T-helper 1 cell treated with Interleukin-12 subunit alpha and Interleukin-12 subunit beta and Interleukin-4 antibody, amounts not matched to agents 30 ng/mL and 1 ng/mL, for 36 hours (primary cell): ENCODE measurements around the gene KSR1. TPM values are rescaled to one million over a fixed set of nuclear protein-coding genes. Genes with fewer than 3 reads are reported as not detected.
"Not testable (repeated sequence)": the region's sequence is repeated elsewhere in the genome, so short reads cannot be mapped to it uniquely, and the experiment has no call there.

Source experiments
- intact Hi-C: fragments of 100-400 bp; cut with micrococcal nuclease; formaldehyde crosslinking; loops from one replicate; pipeline ENCODE4 v1.15.1; 2024
- total RNA-seq: library from RNA; stranded (reverse); gene quantifications from 2 replicates; pipeline ENCODE4 v1.2.3, GENCODE V29; 2022

The KSR1 gene
- total RNA-seq, 1 donor from 2014 or later: 134 TPM

- intact Hi-C loops: no loop called here
Measured at GRCh38 chr17:27490391-27490790, 34.1 kb downstream of the KSR1 start.

- intact Hi-C loops: no loop called here
Measured at GRCh38 chr17:27491713-27492190, 35.5 kb downstream of the KSR1 start.

GRCh38 chr17:27492470-27492869 is 36.2 kb downstream of the KSR1 start:
- intact Hi-C loops: no loop called here

GRCh38 chr17:27493088-27493487 is 36.8 kb downstream of the KSR1 start:
- intact Hi-C loops: no loop called here

GRCh38 chr17:27494192-27495091 is 38.2 kb downstream of the KSR1 start:
- intact Hi-C loops: no loop called here

GRCh38 chr17:27495460-27495859 is 39.2 kb downstream of the KSR1 start:
- intact Hi-C loops: no loop called here

GRCh38 chr17:27496005-27496404 is 39.8 kb downstream of the KSR1 start:
- intact Hi-C loops: no loop called here

- intact Hi-C loops: no loop called here
Measured at GRCh38 chr17:27496437-27496943, 40.2 kb downstream of the KSR1 start.

- intact Hi-C loops: no loop called here
Measured at GRCh38 chr17:27496971-27497370, 40.7 kb downstream of the KSR1 start.

- intact Hi-C loops: no loop called here
Measured at GRCh38 chr17:27497696-27498095, 41.4 kb downstream of the KSR1 start.

GRCh38 chr17:27498615-27499309 is 42.5 kb downstream of the KSR1 start:
- intact Hi-C loops: no loop called here

GRCh38 chr17:27499451-27500265 is 43.4 kb downstream of the KSR1 start:
- intact Hi-C loops: no loop called here

GRCh38 chr17:27501338-27501737 is 45.1 kb downstream of the KSR1 start:
- intact Hi-C loops: not testable (repeated sequence)

- intact Hi-C loops: no loop called here
Measured at GRCh38 chr17:27502526-27503324, 46.5 kb downstream of the KSR1 start.

GRCh38 chr17:27503611-27504010 is 47.4 kb downstream of the KSR1 start:
- intact Hi-C loops: no loop called here

- intact Hi-C loops: no loop called here
Measured at GRCh38 chr17:27504188-27504995, 48.1 kb downstream of the KSR1 start.

- intact Hi-C loops: no loop called here
Measured at GRCh38 chr17:27506348-27507218, 50.3 kb downstream of the KSR1 start.

GRCh38 chr17:27511168-27511883 is 55.1 kb downstream of the KSR1 start:
- intact Hi-C loops: no loop called here
